DOHH2 (cell line): Measurements from ENCODE around the gene CAPN2.

Experiments used
- H3F3A ChIP-seq: fragments of 200-600 bp; sonication (generic), shearing (Covaris generic); 2 replicates; pipeline ENCODE4 v1.6.0; 2016; ENCODE audit warnings: antibody characterized with exemption, mild to moderate bottlenecking; ENCODE audit not compliant: control insufficient read depth, insufficient read depth
- H3K27ac ChIP-seq: fragments of 200-600 bp; sonication (generic); 2 replicates; pipeline ENCODE4 v1.5.1; 2014; ENCODE audit warnings: low read depth, mild to moderate bottlenecking, low read length, moderate library complexity
- H3K27me3 ChIP-seq: fragments of 200-600 bp; sonication (generic); 2 replicates; pipeline ENCODE4 v1.6.1; 2014; ENCODE audit warnings: mild to moderate bottlenecking, low read length, mixed read lengths; ENCODE audit not compliant: control insufficient read depth
- H3K36me3 ChIP-seq: fragments of 200-600 bp; sonication (generic); 2 replicates; pipeline ENCODE4 v1.6.1; 2014; ENCODE audit warnings: mild to moderate bottlenecking, low read length, moderate library complexity, mixed read lengths; ENCODE audit not compliant: control insufficient read depth
- H3K4me1 ChIP-seq: fragments of 200-600 bp; sonication (generic); 2 replicates; pipeline ENCODE4 v1.6.1; 2014; ENCODE audit warnings: mild to moderate bottlenecking, low read length, mixed read lengths; ENCODE audit not compliant: control insufficient read depth
- H3K4me2 ChIP-seq: fragments of 200-600 bp; sonication (generic); 2 replicates; pipeline ENCODE4 v1.6.0; 2014; ENCODE audit warnings: mild to moderate bottlenecking, low read length, moderate library complexity
- H3K4me3 ChIP-seq: fragments of 200-600 bp; sonication (generic); 2 replicates; pipeline ENCODE4 v1.5.1; 2014; ENCODE audit warnings: mild to moderate bottlenecking, low read length, mixed read lengths
- H3K79me2 ChIP-seq: fragments of 200-600 bp; sonication (generic); 2 replicates; pipeline ENCODE4 v1.6.1; 2014; ENCODE audit warnings: mild to moderate bottlenecking, low read length, mixed read lengths; ENCODE audit not compliant: control insufficient read depth
- H3K9me2 ChIP-seq: fragments of 200-600 bp; sonication (generic); replicated peaks from 2 replicates; pipeline ENCODE4 v1.6.1; 2014; ENCODE audit warnings: mild to moderate bottlenecking, low read length, mixed read lengths; ENCODE audit not compliant: control insufficient read depth
- H3K9me3 ChIP-seq: fragments of 200-600 bp; sonication (generic); 2 replicates; pipeline ENCODE4 v1.6.1; 2014; ENCODE audit warnings: antibody characterized with exemption, low read length, mixed read lengths; ENCODE audit not compliant: control insufficient read depth, insufficient read depth
- H4K20me1 ChIP-seq: fragments of 200-600 bp; sonication (generic); 2 replicates; pipeline ENCODE4 v1.6.0; 2014; ENCODE audit warnings: low read depth, mild to moderate bottlenecking, antibody characterized with exemption, low read length, moderate library complexity; ENCODE audit not compliant: control insufficient read depth, insufficient read depth
- CTCF ChIP-seq: fragments of 200-600 bp; sonication (generic); IDR thresholded peaks from one replicate; pipeline ENCODE4 v1.5.1; 2014; ENCODE audit warnings: antibody characterized with exemption, mild to moderate bottlenecking, low read depth, low read length; ENCODE audit not compliant: poor library complexity, severe bottlenecking
- EZH2phosphoT487 ChIP-seq: fragments of 200-600 bp; sonication (generic); IDR thresholded peaks from 2 replicates; pipeline ENCODE4 v1.6.1; 2017; ENCODE audit warnings: borderline replicate concordance, mild to moderate bottlenecking, antibody characterized with exemption, low read length, moderate library complexity, mixed read lengths

The CAPN2 gene

GRCh38 chr1:223729906-223730305 lies 17.6 kb downstream of the CAPN2 start:
- TF ChIP-seq EZH2phosphoT487 (no peak), CTCF (no peak)
- H3K79me2 ChIP-seq = no peaks in the 10 kb centered on the region
- H3K9me2 ChIP-seq = no peaks in the 10 kb centered on the region
- H3K27ac ChIP-seq = no peak overlapping the region
- H3K9me3 ChIP-seq = no peaks in the 10 kb centered on the region
- no peak overlapping the region for H3K4me2 ChIP-seq
- no peaks in the 10 kb centered on the region for H3K27me3 ChIP-seq
- no peak overlapping the region for H3K4me3 ChIP-seq
- no peaks in the 10 kb centered on the region for H4K20me1 ChIP-seq
- H3K36me3 ChIP-seq = no peaks in the 10 kb centered on the region
- no peaks in the 10 kb centered on the region for H3K4me1 ChIP-seq
- H3F3A ChIP-seq = no peaks in the 10 kb centered on the region

- Histone ChIP-seq H3K36me3 (no peaks in the 10 kb centered on the region), H3K27ac (no peak overlapping the region), H3F3A (no peaks in the 10 kb centered on the region), H3K4me3 (no peak overlapping the region), H3K9me2 (no peaks in the 10 kb centered on the region), H3K4me2 (no peak overlapping the region), H3K79me2 (no peaks in the 10 kb centered on the region), H3K27me3 (no peaks in the 10 kb centered on the region), H3K9me3 (no peaks in the 10 kb centered on the region), H3K4me1 (no peaks in the 10 kb centered on the region), H4K20me1 (no peaks in the 10 kb centered on the region)
- TF ChIP-seq EZH2phosphoT487 (no peak), CTCF (no peak)
These were observed 18.3 kb downstream of the CAPN2 start for GRCh38 chr1:223730479-223731132.

- no peak overlapping the region for H3K4me3 ChIP-seq
- TF ChIP-seq EZH2phosphoT487 = no peak
- TF ChIP-seq CTCF = no peak
- no peaks in the 10 kb centered on the region; the same call in 1 of the 2 replicates for H3K27me3 ChIP-seq
- no peaks in the 10 kb centered on the region for H3K9me3 ChIP-seq
- no peak overlapping the region for H3K4me2 ChIP-seq
- no peaks in the 10 kb centered on the region for H3K9me2 ChIP-seq
- H3K27ac ChIP-seq = no peak overlapping the region
- no peaks in the 10 kb centered on the region for H3F3A ChIP-seq
- no peaks in the 10 kb centered on the region for H4K20me1 ChIP-seq
- H3K79me2 ChIP-seq = no peaks in the 10 kb centered on the region
- H3K36me3 ChIP-seq = no peaks in the 10 kb centered on the region
- H3K4me1 ChIP-seq = no peaks in the 10 kb centered on the region
These were observed 18.9 kb downstream of the CAPN2 start for GRCh38 chr1:223731133-223731770.
